ENCODE measurements around the gene TBC1D30. TPM values are rescaled to one million over a fixed set of nuclear protein-coding genes. Genes with fewer than 3 reads are reported as not detected.

TBC1D30 gene
- total RNA-seq, 4 donors from 2014 or later, result 1.9 to 4.0 (median 2.7) TPM

DNA sequence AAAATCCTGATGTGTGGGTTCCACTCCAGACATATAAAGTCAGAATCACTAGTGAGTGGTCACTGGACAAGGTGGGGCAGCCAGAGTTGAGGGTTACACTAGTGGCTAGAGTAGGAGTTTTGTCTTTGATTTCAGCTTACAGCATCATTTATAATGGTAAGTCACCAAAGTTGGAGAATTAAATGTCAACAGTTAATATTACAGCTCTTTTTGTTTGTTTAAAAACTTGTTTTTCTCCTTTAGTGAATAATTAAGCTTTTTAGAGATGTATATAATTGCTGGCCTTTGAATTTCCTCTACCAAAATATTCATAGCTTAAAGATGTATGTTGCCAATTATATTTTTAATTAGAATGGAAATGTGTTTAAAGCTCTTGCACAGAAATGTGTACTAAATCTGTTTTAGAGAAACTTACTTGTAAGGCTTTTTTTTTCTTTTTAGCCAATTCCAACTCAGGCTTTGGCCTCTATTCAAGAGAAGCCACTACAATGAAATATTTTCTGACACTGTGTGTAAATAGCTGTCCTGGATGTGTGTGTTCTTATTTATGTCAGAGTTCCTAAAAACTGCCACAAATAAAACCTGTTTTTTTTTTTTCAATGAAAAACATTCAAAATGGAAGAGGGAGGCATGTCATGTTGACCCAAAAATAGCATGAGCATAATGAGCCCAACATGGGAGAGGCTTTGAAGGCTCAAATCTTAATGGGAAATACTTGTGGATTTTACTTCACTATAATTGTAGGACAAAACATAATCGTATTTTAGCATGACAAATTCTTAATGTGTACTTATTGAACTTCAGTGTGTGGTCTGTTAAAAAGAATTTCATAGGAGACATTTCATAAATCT is 92.2 kb downstream of the TBC1D30 start:
- no peak for DNase-seq (ENCODE audit: extremely low spot score)
- TF ChIP-seq, protein P1, sequence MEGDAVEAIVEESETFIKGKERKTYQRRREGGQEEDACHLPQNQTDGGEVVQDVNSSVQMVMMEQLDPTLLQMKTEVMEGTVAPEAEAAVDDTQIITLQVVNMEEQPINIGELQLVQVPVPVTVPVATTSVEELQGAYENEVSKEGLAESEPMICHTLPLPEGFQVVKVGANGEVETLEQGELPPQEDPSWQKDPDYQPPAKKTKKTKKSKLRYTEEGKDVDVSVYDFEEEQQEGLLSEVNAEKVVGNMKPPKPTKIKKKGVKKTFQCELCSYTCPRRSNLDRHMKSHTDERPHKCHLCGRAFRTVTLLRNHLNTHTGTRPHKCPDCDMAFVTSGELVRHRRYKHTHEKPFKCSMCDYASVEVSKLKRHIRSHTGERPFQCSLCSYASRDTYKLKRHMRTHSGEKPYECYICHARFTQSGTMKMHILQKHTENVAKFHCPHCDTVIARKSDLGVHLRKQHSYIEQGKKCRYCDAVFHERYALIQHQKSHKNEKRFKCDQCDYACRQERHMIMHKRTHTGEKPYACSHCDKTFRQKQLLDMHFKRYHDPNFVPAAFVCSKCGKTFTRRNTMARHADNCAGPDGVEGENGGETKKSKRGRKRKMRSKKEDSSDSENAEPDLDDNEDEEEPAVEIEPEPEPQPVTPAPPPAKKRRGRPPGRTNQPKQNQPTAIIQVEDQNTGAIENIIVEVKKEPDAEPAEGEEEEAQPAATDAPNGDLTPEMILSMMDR (IDR thresholded peaks at IDR 0.05), result no peak
- TF ChIP-seq POLR2A (IDR thresholded peaks at IDR 0.05; ENCODE audit: low read depth) (no peak), EP300 (IDR thresholded peaks at IDR 0.05) (no peak), POLR2AphosphoS5 (IDR thresholded peaks at IDR 0.05) (no peak)
- H3K27me3 ChIP-seq, result no peaks in the 10 kb centered on the region
- WGBS, result 51% methylated on average over 1 of the region's 1 CpG
- no peak overlapping the region for H3K27ac ChIP-seq (replicated peaks in 1 of 4)
- intact Hi-C loops (cut with DNase I), result no loop called here
- H3K4me3 ChIP-seq, result no peak overlapping the region
- no peaks in the 10 kb centered on the region for H3K36me3 ChIP-seq
- H3K4me1 ChIP-seq, result peaks cover 0 to 12% (median 5%) of the 10 kb centered on the region in 4 donors
- no peaks in the 10 kb centered on the region for H3K9me3 ChIP-seq

DNA sequence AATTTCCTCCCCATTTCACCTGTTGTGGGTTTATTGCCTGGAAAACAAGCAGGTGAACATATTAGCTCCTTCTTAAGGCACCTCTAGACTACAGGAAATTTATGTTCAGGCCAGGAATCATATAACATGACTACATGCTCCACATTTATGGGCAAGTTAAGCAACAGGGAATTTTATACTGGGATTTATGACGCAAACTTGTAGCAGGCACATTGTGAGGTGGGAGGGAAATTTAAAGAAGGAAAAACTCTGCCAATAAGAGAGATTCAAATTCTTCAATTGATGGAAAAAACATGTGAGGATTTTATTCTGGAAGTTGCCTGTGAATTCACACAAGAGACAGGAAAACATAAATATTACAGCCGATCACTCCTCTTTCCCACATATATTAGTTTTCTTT is 93.9 kb downstream of the TBC1D30 start:
- Histone ChIP-seq H3K27ac (replicated peaks in 1 of 4) (no peak overlapping the region), H3K27me3 (no peaks in the 10 kb centered on the region), H3K4me3 (no peak overlapping the region), H3K4me1 (no peaks in the 10 kb centered on the region), H3K36me3 (no peaks in the 10 kb centered on the region), H3K9me3 (no peaks in the 10 kb centered on the region)
- WGBS, result 89% methylated on average over 2 of the region's 2 CpGs
- DNase-seq (ENCODE audit: extremely low spot score), result no peak
- TF ChIP-seq, protein P1 (IDR thresholded peaks at IDR 0.05), result no peak
- no peak for TF ChIP-seq POLR2A (IDR thresholded peaks at IDR 0.05; ENCODE audit: low read depth)
- TF ChIP-seq POLR2AphosphoS5 (IDR thresholded peaks at IDR 0.05), result no peak
- no peak for TF ChIP-seq EP300 (IDR thresholded peaks at IDR 0.05)
- intact Hi-C loops (cut with DNase I), result no loop called here

DNA sequence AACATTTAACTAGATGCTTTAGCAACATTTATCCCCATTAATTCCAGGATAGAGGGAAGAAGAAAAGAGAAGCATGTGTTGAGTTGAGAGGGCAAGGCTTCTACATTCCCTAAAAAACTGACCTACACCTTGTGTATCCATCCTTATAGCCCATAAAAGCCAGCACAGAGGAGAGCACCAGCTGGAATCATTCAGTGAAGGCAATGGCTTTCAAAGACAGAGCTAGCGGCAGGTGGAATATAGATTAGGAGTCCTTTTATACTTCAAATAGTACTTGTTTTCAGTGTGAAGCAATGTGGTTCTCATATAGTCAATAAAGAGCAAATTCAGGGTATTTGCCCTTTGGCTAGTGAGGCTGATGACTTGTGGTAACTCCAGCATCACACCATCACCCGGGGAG is 94.4 kb downstream of the TBC1D30 start:
- WGBS, result 82% methylated on average over 2 of the region's 2 CpGs
- no peak for DNase-seq (ENCODE audit: extremely low spot score)
- H3K27ac ChIP-seq (replicated peaks in 1 of 4), result no peak overlapping the region
- no peaks in the 10 kb centered on the region for H3K4me1 ChIP-seq
- no peaks in the 10 kb centered on the region for H3K36me3 ChIP-seq
- TF ChIP-seq EP300 (IDR thresholded peaks at IDR 0.05) (no peak), POLR2AphosphoS5 (IDR thresholded peaks at IDR 0.05) (no peak), POLR2A (IDR thresholded peaks at IDR 0.05; ENCODE audit: low read depth) (no peak)
- TF ChIP-seq, protein P1 (IDR thresholded peaks at IDR 0.05), result no peak
- H3K9me3 ChIP-seq, result no peaks in the 10 kb centered on the region
- H3K4me3 ChIP-seq, result no peak overlapping the region
- intact Hi-C loops (cut with DNase I), result no loop called here
- H3K27me3 ChIP-seq, result no peaks in the 10 kb centered on the region

DNA sequence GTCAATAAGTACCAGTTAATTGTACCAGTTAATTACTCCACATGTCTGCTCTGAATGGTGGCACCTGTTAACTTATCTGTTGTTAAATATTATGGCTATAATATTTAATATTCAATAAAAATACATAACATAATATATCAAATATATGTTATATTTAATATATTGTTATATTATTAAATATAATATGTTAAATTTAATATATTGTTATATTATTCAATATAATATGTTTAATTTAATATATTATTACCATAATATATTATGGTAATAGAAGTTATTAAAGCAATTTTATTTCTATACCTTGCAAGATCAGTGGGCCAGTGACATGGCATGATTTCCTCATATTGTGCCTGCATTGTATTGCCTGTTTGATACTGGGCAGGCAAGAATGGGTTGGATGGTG is 98.4 kb downstream of the TBC1D30 start:
- no peaks in the 10 kb centered on the region for H3K36me3 ChIP-seq
- H3K4me3 ChIP-seq, result no peak overlapping the region

More for the DNA sequence above, 98.4 kb downstream of the TBC1D30 start:
- no peak for DNase-seq (ENCODE audit: extremely low spot score)
- Histone ChIP-seq H3K4me1 (no peaks in the 10 kb centered on the region), H3K9me3 (no peaks in the 10 kb centered on the region), H3K27me3 (no peaks in the 10 kb centered on the region), H3K27ac (replicated peaks in 1 of 4) (no peak overlapping the region)
- no peak for TF ChIP-seq EP300 (IDR thresholded peaks at IDR 0.05)
- no peak for TF ChIP-seq POLR2A (IDR thresholded peaks at IDR 0.05; ENCODE audit: low read depth)
- TF ChIP-seq, protein P1 (IDR thresholded peaks at IDR 0.05), result no peak
- TF ChIP-seq POLR2AphosphoS5 (IDR thresholded peaks at IDR 0.05), result no peak
- intact Hi-C loops (cut with DNase I), result no loop called here
